GM13977 (cell line): ENCODE results near the gene GAD1.
A peak's percentile ranks its signal among the peaks of the same experiment; 100 is the strongest.

Experiments
- DNase-seq: peaks from one replicate; pipeline ENCODE4 v3.0.0; 2012; ENCODE audit warnings: low spot score
- CTCF ChIP-seq: IDR thresholded peaks from 2 replicates; pipeline ENCODE4 v1.5.1; 2012; ENCODE audit warnings: mild to moderate bottlenecking, control low read depth; ENCODE audit not compliant: insufficient read depth; ENCODE audit errors: extremely low read depth, missing control alignments
- in situ Hi-C: fragments of 300-500 bp; cut with MboI; formaldehyde crosslinking; loops from one replicate; pipeline ENCODE4 v1.12.0; 2022; ENCODE audit warnings: low sequenced_read_pairs, low pct_unique_long_range_greater_than_20kb, mixed read lengths, inconsistent platforms; ENCODE audit not compliant: unreplicated experiment

The GAD1 gene

DNA sequence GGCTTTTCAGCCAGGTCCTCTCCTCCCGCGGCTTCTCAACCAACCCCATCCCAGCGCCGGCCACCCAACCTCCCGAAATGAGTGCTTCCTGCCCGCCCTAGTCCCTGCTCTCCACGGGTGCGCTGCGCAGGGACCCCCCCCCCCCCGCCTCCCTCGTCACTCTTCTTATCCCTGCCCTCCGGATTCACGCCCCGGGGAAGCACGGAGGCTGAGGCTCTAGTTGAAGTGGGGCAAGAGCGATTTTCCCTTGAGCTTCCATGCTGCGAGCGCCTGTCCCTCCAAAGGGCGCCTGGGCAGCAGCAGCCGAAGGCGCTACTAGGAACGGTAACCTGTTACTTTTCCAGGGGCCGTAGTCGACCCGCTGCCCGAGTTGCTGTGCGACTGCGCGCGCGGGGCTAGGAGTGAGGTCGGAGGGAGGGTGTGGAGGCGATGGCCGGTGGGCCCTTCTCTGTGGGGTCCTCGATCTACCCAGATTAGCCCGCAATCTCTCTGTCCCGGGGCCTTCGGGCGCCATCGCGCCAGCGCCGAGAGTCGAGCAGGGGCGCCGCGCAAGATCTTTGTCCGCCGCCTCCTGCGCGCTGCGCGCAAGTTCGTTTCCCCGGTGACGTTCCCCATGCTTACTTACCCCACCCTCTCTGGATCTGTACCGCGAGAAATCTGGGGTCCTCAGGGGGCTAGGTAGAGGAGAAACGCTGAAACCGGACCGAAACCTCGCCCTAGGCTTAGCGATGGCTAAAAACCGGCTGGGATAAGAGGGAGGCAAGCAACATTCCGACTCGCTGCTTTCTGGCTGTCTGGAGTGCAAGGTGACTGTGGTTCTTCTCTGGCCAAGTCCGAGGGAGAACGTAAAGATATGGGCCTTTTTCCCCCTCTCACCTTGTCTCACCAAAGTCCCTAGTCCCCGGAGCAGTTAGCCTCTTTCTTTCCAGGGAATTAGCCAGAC, 677 bp downstream of the GAD1 start:
- peak; percentile 51 for DNase-seq
- TF ChIP-seq CTCF, result no peak
- in situ Hi-C loops, result loop anchor here (10.0 to 25.0 kb wide), 4 partner anchors 103 to 1267 kb away; partner anchors contain the start of genes DLX1 and SP5

DNA sequence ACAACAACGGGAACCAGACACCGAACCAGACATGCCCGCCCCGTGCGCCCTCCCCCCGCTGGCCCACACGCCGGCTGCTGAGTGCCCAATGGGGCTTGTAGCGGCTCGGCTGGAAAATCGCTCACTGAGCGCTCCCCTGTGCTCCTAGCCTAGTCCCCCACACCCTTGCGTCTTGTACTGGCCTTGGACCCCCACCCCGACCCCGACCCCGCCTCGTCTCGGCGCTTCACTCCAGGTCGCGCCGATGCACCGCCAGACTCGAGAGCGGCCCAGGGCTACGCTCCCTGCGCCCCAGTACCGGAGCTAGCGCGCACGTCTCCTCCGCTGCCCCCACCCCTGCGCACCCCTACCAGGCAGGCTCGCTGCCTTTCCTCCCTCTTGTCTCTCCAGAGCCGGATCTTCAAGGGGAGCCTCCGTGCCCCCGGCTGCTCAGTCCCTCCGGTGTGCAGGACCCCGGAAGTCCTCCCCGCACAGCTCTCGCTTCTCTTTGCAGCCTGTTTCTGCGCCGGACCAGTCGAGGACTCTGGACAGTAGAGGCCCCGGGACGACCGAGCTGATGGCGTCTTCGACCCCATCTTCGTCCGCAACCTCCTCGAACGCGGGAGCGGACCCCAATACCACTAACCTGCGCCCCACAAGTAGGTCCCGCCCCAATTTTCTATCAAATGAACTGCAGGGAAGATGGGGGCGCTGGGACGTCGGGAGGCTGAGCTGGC, 1.5 kb downstream of the GAD1 start:
- in situ Hi-C loops, result loop anchor here (10.0 to 25.0 kb wide), 4 partner anchors 103 to 1267 kb away; partner anchors contain the start of genes DLX1 and SP5
- DNase-seq, result no peak
- TF ChIP-seq CTCF, result no peak

DNA sequence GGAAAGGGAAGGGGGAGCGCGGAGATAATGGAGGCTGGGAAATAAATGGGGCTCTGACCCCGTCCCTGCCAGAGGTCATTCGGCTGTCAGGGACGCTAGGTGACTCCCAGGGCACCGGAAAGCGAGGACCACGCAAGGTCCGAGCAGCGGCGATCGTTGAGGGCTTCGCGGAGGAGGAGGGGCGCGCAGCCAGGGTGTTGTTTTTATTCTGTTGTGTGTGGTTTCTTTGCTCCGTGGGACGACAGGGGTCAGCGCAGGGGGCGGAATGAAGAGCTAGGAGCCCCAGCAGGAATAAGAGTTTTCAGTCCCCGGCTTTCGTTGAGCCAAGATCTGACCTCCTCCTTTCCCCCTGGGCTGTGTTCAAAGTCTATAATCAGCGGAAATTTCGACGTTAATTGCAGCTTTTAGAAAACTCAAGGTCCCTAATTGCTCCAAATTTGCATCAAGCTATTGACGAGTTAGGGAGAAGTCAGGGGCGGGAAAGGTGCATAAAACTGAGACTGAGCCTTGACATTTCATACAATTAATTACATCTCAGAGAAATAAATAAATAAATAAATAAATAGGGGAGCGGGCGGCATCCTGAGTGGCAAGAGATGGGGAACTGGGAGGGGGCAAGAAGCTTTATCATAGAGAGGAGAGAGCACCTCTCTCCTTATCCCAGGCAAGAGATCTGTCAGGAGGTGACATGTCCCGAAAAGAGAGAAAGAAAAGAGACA, 2.2 kb downstream of the GAD1 start:
- in situ Hi-C loops, result loop anchor here (10.0 to 25.0 kb wide), 4 partner anchors 104 to 1266 kb away; partner anchors contain the start of genes DLX1 and SP5

GRCh38 chr2:170819680-170820664, 3.3 kb downstream of the GAD1 start:
- no peak for TF ChIP-seq CTCF
- in situ Hi-C loops, result loop anchor here (10.0 to 25.0 kb wide), 4 partner anchors 105 to 1265 kb away; partner anchors contain the start of genes DLX1 and SP5
- peak; percentile 45 for DNase-seq

More for the DNA sequence above, 2.2 kb downstream of the GAD1 start:
- TF ChIP-seq CTCF, result no peak
- no peak for DNase-seq

DNA sequence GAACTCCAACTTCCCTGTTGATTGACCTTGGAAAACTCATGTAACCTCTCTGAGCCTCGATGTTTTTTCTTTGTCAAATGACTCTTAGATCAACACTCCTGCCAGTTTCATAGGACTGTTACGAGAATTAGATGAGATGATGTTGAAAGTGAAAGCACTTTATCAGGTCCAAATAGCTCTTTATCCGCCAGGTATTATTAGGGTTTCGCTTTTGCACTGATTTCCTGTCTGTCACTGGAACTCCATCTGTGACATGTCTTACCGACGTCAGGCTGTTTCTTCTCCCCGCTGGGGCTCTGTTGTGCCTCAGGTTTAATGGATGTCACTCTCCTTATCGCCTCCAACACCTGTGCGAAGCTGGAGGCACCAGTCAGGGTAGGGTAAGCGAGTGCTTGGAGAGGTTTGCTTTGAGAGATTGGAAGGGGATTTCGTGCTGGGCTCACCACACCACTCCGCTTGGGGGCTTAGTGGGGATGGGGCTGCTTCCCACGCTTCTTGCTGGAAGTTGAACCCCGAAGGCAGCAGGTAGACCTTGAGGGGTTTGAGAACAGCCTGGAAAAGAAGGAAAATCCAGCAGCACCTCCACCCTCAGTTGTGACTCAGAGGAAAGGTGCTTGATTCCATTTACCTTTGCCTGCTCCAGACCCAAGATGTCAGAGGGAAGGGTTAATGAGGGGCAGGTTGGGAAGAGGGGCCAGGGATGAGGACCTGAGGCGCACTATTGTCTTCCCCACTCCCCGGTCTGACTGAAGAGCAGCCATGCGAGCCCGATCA, 4.3 kb downstream of the GAD1 start:
- DNase-seq, result peak; percentile 77

More for the DNA sequence above, 4.3 kb downstream of the GAD1 start:
- in situ Hi-C loops, result loop anchor here (25.0 kb wide), 1 partner anchor 584 kb away; no protein-coding TSS in a partner anchor
- TF ChIP-seq CTCF, result no peak
